Measurements from ENCODE around the gene PDE2A. TPM values are rescaled to one million over a fixed set of nuclear protein-coding genes. Genes with fewer than 3 reads are reported as not detected.

PDE2A gene
- total RNA-seq, 1 experiment from 2014 or later = 9.6 TPM

DNA sequence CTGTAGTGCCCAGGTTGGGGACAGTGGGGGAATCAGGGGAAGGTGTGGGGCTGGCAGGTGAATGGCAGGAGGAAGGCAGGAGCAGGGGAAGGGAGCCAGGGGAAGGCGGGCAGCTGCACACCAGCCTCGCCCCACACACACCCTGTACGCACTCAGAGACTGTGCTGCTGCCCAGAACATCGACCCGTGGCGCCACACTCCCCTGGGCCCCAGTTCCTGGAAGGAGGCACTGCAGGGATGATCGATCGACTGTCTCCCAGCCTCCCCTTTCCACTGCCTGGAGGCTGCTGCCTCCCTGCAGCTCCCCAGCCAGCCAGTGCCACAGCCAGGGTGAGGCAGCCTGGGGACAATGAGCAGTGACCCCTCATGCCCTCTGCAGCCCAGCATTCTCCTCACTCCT lies 19.2 kb downstream of the PDE2A start:
- no peaks in the 10 kb centered on the region for H3K9me2 ChIP-seq (ENCODE audit: insufficient read depth)
- no peaks in the 10 kb centered on the region for H3K79me2 ChIP-seq (ENCODE audit: low read depth)
- no peaks in the 10 kb centered on the region for H3F3A ChIP-seq (ENCODE audit: insufficient read depth, low read depth)
- no peak overlapping the region for H2AFZ ChIP-seq
- no peaks in the 10 kb centered on the region for H3K36me3 ChIP-seq (ENCODE audit: low read depth)
- H4K20me1 ChIP-seq (ENCODE audit: insufficient read depth) = no peaks in the 10 kb centered on the region; the same call in 1 of the 2 replicates
- POLR2A ChIA-PET (ENCODE audit: unreplicated experiment) = no interaction called here
- H3K9me3 ChIP-seq (ENCODE audit: insufficient read depth, low read depth) = no peaks in the 10 kb centered on the region
- no peaks in the 10 kb centered on the region for H3K4me1 ChIP-seq (replicated peaks; ENCODE audit: insufficient read depth)
- no peak overlapping the region for H3K4me2 ChIP-seq
- no peak overlapping the region for H3K27ac ChIP-seq
- no TSS peak for BruUV-seq (replicated peaks)
- TF ChIP-seq EZH2 (IDR thresholded peaks at IDR 0.05; ENCODE audit: low read depth) = no peak
- no peak for TF ChIP-seq CTCF (conservative IDR thresholded peaks at IDR 0.05)
- DNase-seq = no peak
- peaks cover 25% of the 10 kb centered on the region for H3K27me3 ChIP-seq (ENCODE audit: insufficient read depth, low read depth)
- intact Hi-C loops (cut with micrococcal nuclease; ENCODE audit: unreplicated experiment) = no loop called here
- CTCF ChIA-PET = interaction anchor here (1.1 kb wide), 1 partner anchor 747 kb away, joined by 3 read pairs; no protein-coding TSS in a partner anchor
- no peak overlapping the region for H3K4me3 ChIP-seq

DNA sequence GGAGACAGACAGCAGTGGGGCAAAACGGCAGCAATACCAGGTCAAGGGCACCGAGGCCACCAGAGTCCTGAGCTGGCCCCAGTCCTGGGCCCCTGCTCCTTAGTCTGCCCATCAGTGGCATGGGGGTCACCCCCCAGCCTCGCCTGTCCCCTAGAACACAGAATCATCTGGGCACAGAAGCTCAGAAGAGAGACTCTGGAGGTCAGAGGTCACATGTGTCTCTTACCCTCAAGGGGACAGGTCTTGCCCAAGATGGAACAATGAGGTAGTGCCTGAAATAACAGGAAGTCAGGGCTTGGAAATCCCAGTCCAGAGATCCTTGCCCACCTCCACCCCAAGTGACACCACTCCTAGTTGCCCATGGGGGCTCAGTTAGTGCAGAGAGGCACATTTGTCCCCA lies 20.6 kb downstream of the PDE2A start:
- TF ChIP-seq EZH2 (IDR thresholded peaks at IDR 0.05; ENCODE audit: low read depth) (no peak), CTCF (conservative IDR thresholded peaks at IDR 0.05) (no peak)
- Histone ChIP-seq H4K20me1 (ENCODE audit: insufficient read depth) (no peaks in the 10 kb centered on the region; the same call in 1 of the 2 replicates), H3F3A (ENCODE audit: insufficient read depth, low read depth) (no peaks in the 10 kb centered on the region), H2AFZ (no peak overlapping the region), H3K9me2 (ENCODE audit: insufficient read depth) (no peaks in the 10 kb centered on the region), H3K27me3 (ENCODE audit: insufficient read depth, low read depth) (peaks cover 12% of the 10 kb centered on the region), H3K4me1 (replicated peaks; ENCODE audit: insufficient read depth) (no peaks in the 10 kb centered on the region), H3K4me2 (no peak overlapping the region), H3K79me2 (ENCODE audit: low read depth) (no peaks in the 10 kb centered on the region), H3K4me3 (no peak overlapping the region), H3K9me3 (ENCODE audit: insufficient read depth, low read depth) (no peaks in the 10 kb centered on the region), H3K36me3 (ENCODE audit: low read depth) (no peaks in the 10 kb centered on the region), H3K27ac (no peak overlapping the region)
- CTCF ChIA-PET = no interaction called here
- intact Hi-C loops (cut with micrococcal nuclease; ENCODE audit: unreplicated experiment) = no loop called here
- POLR2A ChIA-PET (ENCODE audit: unreplicated experiment) = no interaction called here
- no peak for DNase-seq
- BruUV-seq (replicated peaks) = no TSS peak

- intact Hi-C loops (cut with micrococcal nuclease; ENCODE audit: unreplicated experiment) = no loop called here
- no peaks in the 10 kb centered on the region; the same call in 1 of the 2 replicates for H4K20me1 ChIP-seq (ENCODE audit: insufficient read depth)
- H3K4me1 ChIP-seq (replicated peaks; ENCODE audit: insufficient read depth) = no peaks in the 10 kb centered on the region
- H3K27ac ChIP-seq = no peak overlapping the region
- no peak overlapping the region for H3K4me3 ChIP-seq
- no peak for TF ChIP-seq EZH2 (IDR thresholded peaks at IDR 0.05; ENCODE audit: low read depth)
- no peak for TF ChIP-seq CTCF (conservative IDR thresholded peaks at IDR 0.05)
- DNase-seq = no peak
- no peak overlapping the region for H3K4me2 ChIP-seq
- H3F3A ChIP-seq (ENCODE audit: insufficient read depth, low read depth) = no peaks in the 10 kb centered on the region
- ChIA-PET POLR2A (ENCODE audit: unreplicated experiment) (no interaction called here), CTCF (no interaction called here)
- H3K9me2 ChIP-seq (ENCODE audit: insufficient read depth) = no peaks in the 10 kb centered on the region
- H2AFZ ChIP-seq = no peak overlapping the region
- no TSS peak for BruUV-seq (replicated peaks)
- no peaks in the 10 kb centered on the region for H3K9me3 ChIP-seq (ENCODE audit: insufficient read depth, low read depth)
- H3K36me3 ChIP-seq (ENCODE audit: low read depth) = no peaks in the 10 kb centered on the region
- no peaks in the 10 kb centered on the region for H3K79me2 ChIP-seq (ENCODE audit: low read depth)
- H3K27me3 ChIP-seq (ENCODE audit: insufficient read depth, low read depth) = peaks cover 6% of the 10 kb centered on the region; the same call in 1 of the 2 replicates
Observed at GRCh38 chr11:72652873-72653630, 21.2 kb downstream of the PDE2A start.

All from PC-9 (cell line).